Measurements from ENCODE around the gene MYH9.

DNA sequence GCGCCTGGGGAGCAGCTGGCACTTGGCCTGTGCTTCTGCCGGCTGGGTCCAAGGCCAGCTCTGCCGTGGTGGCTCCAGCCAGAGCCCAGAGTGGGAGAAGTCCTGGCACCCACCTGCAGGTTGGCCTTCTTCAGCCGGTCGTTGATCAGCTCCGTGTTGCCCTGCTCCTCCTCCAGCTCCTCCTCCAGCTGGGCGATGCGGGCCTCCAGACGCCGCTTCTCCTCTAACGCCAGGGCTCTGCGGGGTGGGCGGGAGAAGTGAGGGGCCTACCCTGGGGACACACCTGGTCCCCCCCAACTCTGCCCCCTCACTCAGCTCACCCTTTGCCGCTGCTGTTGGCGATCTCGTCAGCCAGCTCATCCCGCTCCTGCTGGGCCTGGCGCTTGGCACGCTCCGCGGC lies 102.2 kb downstream of the MYH9 start:
- TF ChIP-seq, protein P1, sequence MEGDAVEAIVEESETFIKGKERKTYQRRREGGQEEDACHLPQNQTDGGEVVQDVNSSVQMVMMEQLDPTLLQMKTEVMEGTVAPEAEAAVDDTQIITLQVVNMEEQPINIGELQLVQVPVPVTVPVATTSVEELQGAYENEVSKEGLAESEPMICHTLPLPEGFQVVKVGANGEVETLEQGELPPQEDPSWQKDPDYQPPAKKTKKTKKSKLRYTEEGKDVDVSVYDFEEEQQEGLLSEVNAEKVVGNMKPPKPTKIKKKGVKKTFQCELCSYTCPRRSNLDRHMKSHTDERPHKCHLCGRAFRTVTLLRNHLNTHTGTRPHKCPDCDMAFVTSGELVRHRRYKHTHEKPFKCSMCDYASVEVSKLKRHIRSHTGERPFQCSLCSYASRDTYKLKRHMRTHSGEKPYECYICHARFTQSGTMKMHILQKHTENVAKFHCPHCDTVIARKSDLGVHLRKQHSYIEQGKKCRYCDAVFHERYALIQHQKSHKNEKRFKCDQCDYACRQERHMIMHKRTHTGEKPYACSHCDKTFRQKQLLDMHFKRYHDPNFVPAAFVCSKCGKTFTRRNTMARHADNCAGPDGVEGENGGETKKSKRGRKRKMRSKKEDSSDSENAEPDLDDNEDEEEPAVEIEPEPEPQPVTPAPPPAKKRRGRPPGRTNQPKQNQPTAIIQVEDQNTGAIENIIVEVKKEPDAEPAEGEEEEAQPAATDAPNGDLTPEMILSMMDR (IDR thresholded peaks at IDR 0.05), result no peak
- no peak for TF ChIP-seq POLR2A (IDR thresholded peaks at IDR 0.05)

All from Peyer's patch (tissue), 4 donors.